PFSK-1 (cell line): ENCODE results near the gene SDCCAG8.

Experiments used
- FOXP2 ChIP-seq: optimal IDR thresholded peaks from 2 replicates; pipeline ENCODE3; 2011; ENCODE audit warnings: borderline replicate concordance, control low read depth, inconsistent platforms; ENCODE audit not compliant: insufficient read depth; ENCODE audit errors: extremely low read length, extremely low read depth
- POLR2AphosphoS5 ChIP-seq: IDR thresholded peaks from 2 replicates; pipeline ENCODE4 v1.6.1; 2012; ENCODE audit warnings: low read depth, mild to moderate bottlenecking, control low read depth, low read length, moderate library complexity
- SIN3A ChIP-seq: IDR thresholded peaks from 2 replicates; pipeline ENCODE4 v1.6.1; 2012; ENCODE audit warnings: mild to moderate bottlenecking, low read length, moderate library complexity, borderline replicate concordance; ENCODE audit not compliant: insufficient read depth
- TAF1 ChIP-seq: IDR thresholded peaks from 2 replicates; pipeline ENCODE4 v1.6.1; 2012; ENCODE audit warnings: low read length, control low read depth, borderline replicate concordance; ENCODE audit not compliant: insufficient read depth
- TF ChIP-seq, protein P1 (sequence below), 2 experiments: IDR thresholded peaks; 2 replicates each; pipeline versions ENCODE4 v1.6.1 to v1.8.0; 2011 to 2012; ENCODE audit warnings: low read depth in 2 of 2, low read length in 2 of 2, control low read depth in 1 of 2, inconsistent platforms in 1 of 2, mild to moderate bottlenecking in 1 of 2, moderate library complexity in 1 of 2; ENCODE audit not compliant: insufficient read depth in 1 of 2

DNA sequence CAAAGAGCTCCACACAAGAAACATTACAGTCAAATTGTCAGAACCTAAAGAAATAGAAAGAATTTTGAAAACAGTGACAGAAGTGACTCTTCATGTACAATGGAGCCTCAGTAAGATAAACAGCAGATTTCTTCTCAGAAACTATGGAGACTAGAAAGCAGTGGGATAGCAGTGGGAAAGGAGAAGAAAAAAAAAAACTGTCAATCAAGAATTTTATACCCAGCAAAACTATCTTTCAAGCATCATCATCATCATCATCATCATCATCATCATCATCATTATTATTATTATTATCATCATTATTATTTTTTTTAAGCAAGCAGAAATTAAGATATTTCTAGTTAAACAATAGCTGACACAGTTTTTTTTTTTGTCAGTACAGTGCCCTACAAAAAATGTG is 24.9 kb upstream of the SDCCAG8 start:
- TF ChIP-seq FOXP2 (no peak), TAF1 (no peak), SIN3A (no peak), POLR2AphosphoS5 (no peak)
- TF ChIP-seq, protein P1, sequence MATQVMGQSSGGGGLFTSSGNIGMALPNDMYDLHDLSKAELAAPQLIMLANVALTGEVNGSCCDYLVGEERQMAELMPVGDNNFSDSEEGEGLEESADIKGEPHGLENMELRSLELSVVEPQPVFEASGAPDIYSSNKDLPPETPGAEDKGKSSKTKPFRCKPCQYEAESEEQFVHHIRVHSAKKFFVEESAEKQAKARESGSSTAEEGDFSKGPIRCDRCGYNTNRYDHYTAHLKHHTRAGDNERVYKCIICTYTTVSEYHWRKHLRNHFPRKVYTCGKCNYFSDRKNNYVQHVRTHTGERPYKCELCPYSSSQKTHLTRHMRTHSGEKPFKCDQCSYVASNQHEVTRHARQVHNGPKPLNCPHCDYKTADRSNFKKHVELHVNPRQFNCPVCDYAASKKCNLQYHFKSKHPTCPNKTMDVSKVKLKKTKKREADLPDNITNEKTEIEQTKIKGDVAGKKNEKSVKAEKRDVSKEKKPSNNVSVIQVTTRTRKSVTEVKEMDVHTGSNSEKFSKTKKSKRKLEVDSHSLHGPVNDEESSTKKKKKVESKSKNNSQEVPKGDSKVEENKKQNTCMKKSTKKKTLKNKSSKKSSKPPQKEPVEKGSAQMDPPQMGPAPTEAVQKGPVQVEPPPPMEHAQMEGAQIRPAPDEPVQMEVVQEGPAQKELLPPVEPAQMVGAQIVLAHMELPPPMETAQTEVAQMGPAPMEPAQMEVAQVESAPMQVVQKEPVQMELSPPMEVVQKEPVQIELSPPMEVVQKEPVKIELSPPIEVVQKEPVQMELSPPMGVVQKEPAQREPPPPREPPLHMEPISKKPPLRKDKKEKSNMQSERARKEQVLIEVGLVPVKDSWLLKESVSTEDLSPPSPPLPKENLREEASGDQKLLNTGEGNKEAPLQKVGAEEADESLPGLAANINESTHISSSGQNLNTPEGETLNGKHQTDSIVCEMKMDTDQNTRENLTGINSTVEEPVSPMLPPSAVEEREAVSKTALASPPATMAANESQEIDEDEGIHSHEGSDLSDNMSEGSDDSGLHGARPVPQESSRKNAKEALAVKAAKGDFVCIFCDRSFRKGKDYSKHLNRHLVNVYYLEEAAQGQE (IDR thresholded peaks at IDR 0.05; ENCODE audit: insufficient read depth in 1 of 2, low read depth in 2 of 2, low read length in 2 of 2) = no peak
